GM12801 (cell line): Measurements from ENCODE around the gene PCSK2.

Experiments used
- CTCF ChIP-seq: IDR thresholded peaks from one replicate; pipeline ENCODE4 v1.5.1; 2011; ENCODE audit warnings: control low read depth; ENCODE audit not compliant: insufficient read length; ENCODE audit errors: extremely low read depth

Gene PCSK2

GRCh38 chr20:17421493-17421892 is 194.7 kb downstream of the PCSK2 start:
- TF ChIP-seq CTCF, result no peak

DNA sequence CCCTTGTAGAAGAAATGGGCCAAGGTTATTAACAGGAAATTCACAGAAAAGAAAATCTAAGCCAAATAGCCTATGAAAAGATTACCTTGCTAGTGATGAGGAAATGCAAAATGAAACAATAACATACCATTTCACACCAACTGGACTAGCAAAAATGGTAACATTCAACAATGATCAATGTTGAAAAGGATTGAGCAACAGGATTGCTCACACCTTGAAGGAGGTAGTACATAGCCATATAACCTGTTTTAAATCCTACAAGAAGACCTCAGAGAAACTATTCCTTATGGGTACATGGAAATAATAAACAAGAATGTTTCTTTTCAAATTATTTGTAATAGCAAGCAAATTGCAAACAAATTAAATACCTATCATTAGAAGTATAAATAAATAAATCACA is 196.9 kb downstream of the PCSK2 start:
- no peak for TF ChIP-seq CTCF

DNA sequence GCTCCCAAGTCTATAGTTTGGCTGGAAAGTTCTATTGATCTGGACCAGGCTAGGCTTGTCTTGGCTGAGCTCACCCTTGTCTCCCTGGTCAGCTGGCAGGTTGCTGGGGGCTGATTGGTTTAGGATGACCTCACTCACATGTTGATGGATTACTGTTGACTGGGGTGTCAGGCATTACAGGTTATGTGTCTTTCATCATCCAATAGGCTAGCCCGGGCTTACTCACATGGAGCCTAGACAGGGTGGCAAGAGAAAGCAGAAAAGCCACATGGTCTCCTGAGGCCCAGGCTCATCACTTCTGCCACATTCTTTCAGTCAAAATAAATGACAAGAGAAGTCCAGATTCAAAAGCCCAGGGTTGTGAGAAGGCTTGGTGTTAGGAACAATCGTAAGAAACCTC is 200.8 kb downstream of the PCSK2 start:
- TF ChIP-seq CTCF, result no peak

- TF ChIP-seq CTCF, result no peak
Measured at GRCh38 chr20:17430125-17430950, 203.5 kb downstream of the PCSK2 start.

- TF ChIP-seq CTCF, result no peak
Measured at GRCh38 chr20:17431621-17432364, 205.0 kb downstream of the PCSK2 start.

DNA sequence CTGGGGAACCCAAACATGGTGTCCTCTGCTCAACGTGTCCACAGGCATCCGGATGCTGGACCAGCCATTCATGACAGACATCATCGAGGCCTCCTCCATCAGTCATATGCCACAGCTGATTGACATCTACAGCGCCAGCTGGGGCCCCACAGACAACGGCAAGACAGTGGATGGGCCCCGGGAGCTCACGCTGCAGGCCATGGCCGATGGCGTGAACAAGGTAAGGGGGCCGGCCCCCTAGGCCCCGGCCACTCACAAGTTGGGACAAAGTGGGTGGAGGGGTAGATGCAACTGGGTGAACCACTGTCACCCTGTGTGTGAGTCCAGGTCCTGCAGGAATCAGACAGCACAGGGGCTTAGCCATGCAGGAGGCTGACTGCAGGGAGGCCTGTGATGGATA is 209.8 kb downstream of the PCSK2 start:
- no peak for TF ChIP-seq CTCF

GRCh38 chr20:17437251-17437650 is 210.4 kb downstream of the PCSK2 start:
- no peak for TF ChIP-seq CTCF
